Liver (tissue), 3 donors: ENCODE measurements around the gene NFATC2.

ENCODE experiments used
- NR2F2 ChIP-seq: IDR thresholded peaks from 2 replicates; pipeline ENCODE4 v1.6.1; 2016; ENCODE audit warnings: antibody characterized with exemption
- TAF1 ChIP-seq: conservative IDR thresholded peaks from 2 replicates; pipeline ENCODE4 v1.6.1; 2016; ENCODE audit warnings: antibody characterized with exemption, mild to moderate bottlenecking
- TF ChIP-seq, protein P1 (sequence below): fragments of 150-350 bp; IDR thresholded peaks from 2 replicates; pipeline ENCODE4 v1.5.1; 2017; ENCODE audit warnings: improper control_type of control experiment, low read depth, low read length; ENCODE audit not compliant: missing input control
- TF ChIP-seq, protein P2 (sequence below): IDR thresholded peaks from 2 replicates; pipeline ENCODE4 v1.6.1; 2016; ENCODE audit warnings: antibody characterized with exemption, mild to moderate bottlenecking
- donor health status: healthy.
- donor health status: healthy.

GRCh38 chr20:51567622-51568021, 25.1 kb upstream of the NFATC2 start:
- TF ChIP-seq, protein P1, sequence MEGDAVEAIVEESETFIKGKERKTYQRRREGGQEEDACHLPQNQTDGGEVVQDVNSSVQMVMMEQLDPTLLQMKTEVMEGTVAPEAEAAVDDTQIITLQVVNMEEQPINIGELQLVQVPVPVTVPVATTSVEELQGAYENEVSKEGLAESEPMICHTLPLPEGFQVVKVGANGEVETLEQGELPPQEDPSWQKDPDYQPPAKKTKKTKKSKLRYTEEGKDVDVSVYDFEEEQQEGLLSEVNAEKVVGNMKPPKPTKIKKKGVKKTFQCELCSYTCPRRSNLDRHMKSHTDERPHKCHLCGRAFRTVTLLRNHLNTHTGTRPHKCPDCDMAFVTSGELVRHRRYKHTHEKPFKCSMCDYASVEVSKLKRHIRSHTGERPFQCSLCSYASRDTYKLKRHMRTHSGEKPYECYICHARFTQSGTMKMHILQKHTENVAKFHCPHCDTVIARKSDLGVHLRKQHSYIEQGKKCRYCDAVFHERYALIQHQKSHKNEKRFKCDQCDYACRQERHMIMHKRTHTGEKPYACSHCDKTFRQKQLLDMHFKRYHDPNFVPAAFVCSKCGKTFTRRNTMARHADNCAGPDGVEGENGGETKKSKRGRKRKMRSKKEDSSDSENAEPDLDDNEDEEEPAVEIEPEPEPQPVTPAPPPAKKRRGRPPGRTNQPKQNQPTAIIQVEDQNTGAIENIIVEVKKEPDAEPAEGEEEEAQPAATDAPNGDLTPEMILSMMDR, result no peak
- TF ChIP-seq TAF1 (no peak), NR2F2 (no peak)
- TF ChIP-seq, protein P2, sequence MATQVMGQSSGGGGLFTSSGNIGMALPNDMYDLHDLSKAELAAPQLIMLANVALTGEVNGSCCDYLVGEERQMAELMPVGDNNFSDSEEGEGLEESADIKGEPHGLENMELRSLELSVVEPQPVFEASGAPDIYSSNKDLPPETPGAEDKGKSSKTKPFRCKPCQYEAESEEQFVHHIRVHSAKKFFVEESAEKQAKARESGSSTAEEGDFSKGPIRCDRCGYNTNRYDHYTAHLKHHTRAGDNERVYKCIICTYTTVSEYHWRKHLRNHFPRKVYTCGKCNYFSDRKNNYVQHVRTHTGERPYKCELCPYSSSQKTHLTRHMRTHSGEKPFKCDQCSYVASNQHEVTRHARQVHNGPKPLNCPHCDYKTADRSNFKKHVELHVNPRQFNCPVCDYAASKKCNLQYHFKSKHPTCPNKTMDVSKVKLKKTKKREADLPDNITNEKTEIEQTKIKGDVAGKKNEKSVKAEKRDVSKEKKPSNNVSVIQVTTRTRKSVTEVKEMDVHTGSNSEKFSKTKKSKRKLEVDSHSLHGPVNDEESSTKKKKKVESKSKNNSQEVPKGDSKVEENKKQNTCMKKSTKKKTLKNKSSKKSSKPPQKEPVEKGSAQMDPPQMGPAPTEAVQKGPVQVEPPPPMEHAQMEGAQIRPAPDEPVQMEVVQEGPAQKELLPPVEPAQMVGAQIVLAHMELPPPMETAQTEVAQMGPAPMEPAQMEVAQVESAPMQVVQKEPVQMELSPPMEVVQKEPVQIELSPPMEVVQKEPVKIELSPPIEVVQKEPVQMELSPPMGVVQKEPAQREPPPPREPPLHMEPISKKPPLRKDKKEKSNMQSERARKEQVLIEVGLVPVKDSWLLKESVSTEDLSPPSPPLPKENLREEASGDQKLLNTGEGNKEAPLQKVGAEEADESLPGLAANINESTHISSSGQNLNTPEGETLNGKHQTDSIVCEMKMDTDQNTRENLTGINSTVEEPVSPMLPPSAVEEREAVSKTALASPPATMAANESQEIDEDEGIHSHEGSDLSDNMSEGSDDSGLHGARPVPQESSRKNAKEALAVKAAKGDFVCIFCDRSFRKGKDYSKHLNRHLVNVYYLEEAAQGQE, result no peak
